HL-60/S4 (cell line): ENCODE data around the gene ZNF160.
"Not testable (repeated sequence)": the region's sequence is repeated elsewhere in the genome, so short reads cannot be mapped to it uniquely, and the experiment has no call there.

Experiments used
- in situ Hi-C: fragments of 300-500 bp; cut with MboI; formaldehyde crosslinking; loops from 2 replicates; pipeline ENCODE4 v1.14.3; 2022; ENCODE audit warnings: low sequenced_read_pairs

The ZNF160 gene

DNA sequence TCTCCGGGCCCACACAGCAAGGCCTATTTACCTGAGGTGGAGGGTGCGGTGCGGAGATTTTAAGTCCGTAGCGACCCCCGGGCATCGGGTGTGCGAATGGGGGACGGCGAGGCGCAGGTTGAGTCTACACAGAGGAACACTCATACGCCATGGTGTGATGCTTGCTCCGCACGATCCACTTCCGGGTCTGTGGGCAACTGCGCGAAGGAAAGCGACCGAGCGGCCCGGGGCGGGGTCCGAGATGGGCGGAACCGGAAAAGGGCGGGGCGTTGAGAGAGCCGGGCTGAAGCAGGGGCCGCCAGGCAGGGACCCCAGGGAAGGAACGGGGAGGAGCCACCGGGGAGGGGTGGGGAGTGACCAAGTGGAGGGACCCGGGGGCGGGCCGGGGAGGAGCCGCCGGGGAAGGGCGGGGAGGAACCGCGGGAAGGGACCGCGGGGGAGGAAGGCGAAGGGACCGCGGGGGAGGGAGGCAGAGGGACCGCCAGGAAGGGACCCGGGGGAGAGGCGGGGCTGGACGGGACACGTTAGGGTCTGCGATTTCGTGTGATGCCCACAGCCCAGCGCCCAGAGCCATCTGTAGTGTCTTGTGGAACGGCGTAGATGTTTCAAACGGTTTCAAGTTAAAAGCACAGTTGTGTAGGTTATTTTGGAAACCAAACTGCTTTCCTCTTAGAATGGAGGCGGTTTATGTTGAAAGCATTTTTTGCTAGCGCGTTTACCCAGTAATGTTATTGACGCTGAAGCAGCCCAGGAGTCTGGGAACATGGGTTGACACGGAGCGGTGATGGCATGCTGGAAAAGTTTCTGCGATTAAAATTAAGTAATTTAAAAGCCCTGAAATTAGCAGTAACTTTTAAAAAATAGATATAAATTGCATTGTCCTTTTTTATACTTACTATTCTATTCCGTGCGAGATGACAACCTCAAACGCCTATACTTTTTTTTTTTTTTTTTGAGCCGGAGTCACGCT is at the start of gene ZNF160:
ZNF160 (minus strand) TSS at position 189 of the 970 bp plus-strand sequence. CDS start 17,146 bp downstream, outside the sequence.
- in situ Hi-C loops, result no loop called here

DNA sequence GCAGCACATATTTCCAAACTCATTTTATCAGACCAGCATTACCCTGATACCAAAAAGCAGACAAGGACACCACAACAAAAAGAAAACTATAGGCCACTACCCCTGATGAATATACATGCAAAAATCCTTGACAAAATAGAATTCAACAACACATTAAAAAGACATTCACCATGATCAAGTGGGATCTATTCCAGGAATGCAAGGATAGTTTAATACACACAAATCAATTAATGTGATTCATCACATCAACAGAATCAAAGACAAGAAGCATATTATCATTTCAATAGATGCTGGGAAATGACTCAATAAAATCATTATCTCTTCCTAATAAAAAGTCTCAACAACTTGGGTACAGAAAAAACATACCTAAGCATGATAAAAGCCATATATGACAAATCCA is 44.4 kb upstream of the ZNF160 start:
- in situ Hi-C loops, result no loop called here

DNA sequence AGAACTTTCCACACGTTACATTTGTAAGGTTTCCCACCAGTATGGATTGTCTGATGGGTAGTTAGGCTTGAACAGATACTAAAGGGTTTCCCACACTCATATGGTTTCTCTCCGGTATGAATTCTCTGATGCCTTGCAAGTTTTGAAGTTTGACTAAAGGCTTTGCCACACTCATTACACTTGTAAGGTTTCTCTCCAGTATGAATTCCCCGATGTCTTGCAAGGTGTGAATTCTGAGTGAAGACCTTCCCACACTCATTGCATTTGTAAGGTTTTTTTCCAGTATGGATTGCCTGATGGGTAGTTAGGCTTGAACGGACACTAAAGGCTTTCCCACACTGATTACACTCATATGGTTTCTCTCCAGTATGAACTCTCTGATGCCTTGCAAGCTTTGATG is 37.1 kb upstream of the ZNF160 start:
- in situ Hi-C loops, result no loop called here

DNA sequence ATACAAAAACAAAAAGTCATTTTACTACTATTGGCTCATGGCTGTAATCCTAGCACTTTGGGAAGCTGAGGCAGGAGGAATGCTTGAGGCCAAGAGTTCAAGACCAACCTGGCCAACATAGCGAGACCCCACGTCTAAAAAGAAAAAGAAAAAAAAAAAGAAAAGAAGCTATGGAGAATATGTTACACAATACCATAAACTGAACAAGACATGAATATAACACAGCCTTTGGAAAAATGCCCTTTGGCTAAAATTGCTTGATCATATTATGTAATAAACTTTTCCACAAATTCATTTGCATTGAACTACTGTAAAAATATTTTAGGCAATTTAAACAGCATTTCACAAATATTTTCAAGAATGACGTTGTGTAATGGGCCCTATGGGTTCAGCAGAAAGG is 33.2 kb upstream of the ZNF160 start:
- in situ Hi-C loops, result no loop called here

DNA sequence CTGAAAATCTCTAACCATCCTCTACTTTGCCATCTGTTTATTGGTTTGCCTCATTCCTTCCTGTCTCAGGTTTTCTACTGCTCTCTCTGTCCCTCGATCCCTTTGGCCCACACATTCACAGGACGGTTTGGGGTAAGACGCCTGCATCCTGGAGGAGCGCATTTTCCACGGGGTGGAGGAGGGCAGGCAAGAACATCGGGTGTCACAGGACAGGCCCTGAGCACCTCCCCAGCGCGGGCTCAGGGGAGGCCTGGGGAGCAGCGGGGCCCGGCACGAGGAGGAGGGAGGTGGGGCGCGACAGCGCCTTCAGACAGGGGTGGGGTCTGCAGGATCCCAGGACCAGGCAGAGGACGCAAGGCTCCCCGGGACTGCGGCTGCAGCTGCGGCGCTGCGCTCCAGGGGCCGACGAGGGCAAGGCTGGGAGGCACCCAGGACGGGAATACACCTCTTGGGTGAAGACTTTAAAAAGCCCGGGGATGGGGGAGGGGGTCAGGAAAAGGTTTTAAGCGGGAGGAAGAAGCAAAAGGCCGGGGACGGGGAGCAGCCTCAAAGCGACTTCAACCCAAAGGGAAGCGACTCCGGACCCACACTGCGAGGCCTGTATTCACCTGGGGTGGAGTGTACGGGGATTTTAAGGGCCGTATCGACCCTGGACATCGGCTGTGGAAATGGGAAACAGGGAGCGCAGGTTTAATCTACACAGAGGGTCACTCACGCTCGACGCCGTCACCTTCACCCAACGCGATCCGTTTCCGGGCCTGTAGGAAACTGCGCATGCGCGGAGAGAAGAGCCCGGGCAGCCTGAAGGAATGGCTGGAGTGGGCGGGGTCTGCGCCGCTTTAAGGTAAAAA is 29.1 kb upstream of the ZNF160 start, which contains the start of gene ZNF415:
ZNF415 (minus strand) TSS at position 770 of the 851 bp plus-strand sequence. CDS start 10,234 bp downstream, outside the sequence.
- in situ Hi-C loops, result no loop called here

DNA sequence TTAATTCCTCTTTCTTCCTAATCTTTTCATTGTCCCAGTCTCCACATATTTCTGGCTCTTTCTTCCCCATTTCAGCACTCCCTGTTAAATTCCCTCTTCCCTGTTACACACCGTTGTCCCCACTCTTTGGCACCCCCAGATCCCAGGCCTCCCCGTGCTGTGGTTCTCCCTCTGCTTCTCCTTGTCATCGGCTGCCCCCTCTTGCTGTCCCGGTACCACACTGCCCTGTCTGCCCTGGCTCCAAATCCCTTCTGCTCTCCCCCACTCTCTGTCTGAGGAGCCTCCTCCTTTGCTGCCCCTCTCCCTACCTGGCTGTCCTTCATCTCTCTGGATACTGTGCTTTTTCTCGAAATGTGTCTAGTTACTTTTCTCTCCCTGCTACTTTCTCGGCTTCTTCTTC is 28.5 kb upstream of the ZNF160 start:
- in situ Hi-C loops, result no loop called here

DNA sequence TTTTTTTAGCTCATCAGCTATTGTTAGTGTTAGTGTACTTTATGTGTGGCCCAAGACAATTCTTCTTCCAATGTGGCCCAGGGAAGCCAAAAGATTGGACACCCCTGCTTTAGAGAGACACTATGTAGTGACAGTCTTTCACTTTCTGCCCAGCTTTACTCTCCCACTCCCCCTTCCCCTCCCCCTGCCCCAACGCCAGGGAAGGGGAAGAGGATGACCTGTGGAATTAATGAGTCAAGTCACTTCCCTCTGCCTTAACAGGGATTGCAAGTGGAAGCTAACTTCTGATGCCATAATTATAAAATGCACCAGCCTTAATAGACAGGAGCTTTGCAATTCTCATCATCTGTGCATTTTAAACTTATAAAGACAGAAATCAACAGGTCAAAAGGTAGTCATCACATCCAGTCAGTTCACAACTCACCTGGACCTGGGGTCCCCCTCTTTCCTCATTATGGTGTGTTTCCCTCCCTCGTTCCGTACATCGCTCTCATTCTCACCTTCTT is 27.9 kb upstream of the ZNF160 start:
- in situ Hi-C loops, result no loop called here

DNA sequence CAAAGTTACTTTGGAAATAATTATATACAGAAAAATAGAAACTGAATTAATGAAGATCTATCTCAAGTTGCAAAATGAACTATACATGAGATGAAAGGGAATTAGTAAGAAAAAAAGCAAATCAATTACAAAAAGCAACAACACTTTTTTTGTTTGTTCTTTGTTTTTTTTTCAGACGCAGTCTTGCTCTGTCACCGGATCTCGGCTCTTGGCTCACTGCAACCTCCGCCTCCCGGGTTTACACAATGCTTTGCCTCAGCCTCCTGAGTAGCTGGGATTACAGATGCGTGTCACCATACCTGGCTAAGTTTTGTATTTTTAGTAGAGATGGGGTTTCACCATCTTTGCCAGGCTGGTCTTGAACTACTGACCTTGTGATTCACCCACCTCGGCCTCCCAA is 27.3 kb upstream of the ZNF160 start:
- in situ Hi-C loops, result no loop called here

DNA sequence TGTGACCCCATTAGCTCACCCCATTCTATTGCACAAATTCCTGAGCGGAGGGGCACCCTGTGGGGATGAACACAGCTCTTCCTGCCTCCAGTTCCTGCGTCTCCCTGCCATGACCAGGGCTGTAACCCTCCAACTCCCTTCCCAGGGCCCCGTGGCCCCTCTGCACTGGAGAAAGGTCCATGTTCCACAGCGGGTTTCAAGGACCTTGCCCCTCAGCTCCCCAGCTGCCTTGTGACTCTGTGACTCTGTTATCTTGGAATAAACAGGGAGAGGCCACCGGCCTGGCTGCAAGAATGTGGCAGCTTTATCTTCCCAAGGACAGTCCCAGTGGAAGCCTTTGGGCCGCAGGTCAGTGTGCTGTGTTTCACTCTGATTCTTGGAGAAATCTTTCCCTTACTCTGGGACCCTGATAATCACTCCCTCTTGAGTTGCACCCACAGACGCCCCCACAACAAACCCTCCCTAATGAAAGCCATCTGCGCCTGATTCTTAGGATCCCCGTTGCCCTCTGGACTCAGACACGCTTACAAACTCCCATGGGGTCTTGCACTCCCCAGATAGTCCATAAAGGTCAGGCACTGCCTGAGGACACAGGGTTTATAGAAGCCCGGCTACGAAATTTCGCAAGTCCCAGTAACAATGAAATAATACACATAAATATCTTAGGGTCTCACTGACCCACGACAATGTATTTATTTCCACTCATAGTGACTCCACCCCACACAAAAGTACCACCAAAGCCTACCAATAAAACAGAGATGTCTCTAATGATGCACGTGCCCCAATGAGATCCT is 23.7 kb upstream of the ZNF160 start:
- in situ Hi-C loops, result not testable (repeated sequence)

DNA sequence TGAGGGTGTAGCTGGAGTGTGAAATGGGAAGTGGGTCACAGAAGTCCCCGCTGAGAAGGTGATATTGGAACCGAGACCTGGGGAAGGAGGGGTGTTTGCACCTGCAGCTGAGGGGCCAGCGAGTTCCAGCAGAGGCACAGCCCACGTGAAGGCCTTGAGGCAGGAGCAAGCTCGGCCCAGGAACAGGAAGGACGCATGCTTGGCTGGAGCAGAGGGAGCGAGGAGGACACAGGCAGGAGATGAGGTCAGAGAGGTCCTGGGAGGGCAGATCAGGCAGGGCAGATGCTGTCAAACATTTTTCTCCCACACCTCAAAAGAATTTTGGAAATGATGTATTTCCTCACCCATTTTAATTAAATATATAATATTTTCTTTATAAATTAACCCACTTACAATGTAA is 20.2 kb upstream of the ZNF160 start:
- in situ Hi-C loops, result no loop called here

DNA sequence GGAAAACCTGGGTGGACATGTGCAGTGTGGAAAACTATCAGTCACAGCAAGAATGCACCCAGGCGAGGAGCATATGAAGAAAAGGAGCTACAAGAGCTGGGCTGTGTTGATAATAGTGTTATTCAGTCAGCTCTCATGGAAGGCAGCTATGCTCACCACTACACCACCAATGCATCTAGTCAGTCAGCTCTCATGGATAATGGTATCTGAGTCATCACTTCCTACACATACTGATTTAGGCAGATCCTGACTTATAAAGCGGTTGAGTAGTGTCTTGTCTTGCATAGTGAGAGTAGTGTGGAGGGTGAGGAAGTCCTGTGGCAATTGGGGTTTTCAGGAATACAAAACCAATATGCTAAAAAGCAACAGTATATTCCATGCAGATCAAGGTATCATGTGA is 9.1 kb upstream of the ZNF160 start:
- in situ Hi-C loops, result no loop called here

DNA sequence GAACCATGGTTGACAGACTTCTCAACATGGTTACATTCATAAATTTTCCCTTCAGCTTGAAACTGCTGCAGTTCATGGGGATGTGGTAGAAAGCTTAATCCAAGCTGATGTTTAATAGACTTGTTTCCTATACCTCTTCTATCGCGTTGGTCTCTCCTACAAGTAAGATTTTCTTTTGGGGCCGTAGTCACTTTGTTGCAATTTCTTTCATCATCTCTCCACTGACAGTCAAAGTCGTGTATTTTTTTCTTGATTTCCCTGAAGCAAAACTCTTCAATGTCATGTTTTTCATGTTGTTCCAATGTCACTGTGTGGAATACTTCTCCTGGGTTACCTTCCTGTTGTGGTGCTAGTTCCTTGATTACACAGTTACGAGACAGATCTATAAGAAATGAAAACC is 6.3 kb upstream of the ZNF160 start:
- in situ Hi-C loops, result no loop called here

DNA sequence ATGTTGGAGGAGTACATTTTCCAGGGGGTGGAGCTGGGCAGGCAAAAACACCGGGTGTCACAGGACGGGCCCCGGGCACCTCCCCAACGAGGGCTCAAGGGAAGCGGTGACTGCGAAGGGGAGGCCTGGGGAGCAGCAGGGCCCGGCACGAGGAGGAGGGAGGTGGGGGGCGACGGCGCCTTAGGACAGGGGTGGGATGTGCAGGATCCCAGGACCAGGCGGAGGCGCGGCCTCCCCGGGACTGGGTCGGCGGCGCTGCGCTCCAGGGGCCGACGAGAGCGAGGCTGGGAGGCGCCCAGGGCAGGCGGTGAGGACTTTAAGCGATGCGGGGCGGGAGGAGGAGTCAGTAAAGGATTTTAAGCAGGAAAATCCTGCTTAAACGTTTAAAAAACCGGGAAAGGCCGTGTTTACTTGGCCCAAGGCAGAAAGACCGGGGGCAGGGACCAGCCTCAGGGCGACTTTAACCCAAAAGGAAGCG is 427 bp downstream of the ZNF160 start:
- in situ Hi-C loops, result no loop called here

DNA sequence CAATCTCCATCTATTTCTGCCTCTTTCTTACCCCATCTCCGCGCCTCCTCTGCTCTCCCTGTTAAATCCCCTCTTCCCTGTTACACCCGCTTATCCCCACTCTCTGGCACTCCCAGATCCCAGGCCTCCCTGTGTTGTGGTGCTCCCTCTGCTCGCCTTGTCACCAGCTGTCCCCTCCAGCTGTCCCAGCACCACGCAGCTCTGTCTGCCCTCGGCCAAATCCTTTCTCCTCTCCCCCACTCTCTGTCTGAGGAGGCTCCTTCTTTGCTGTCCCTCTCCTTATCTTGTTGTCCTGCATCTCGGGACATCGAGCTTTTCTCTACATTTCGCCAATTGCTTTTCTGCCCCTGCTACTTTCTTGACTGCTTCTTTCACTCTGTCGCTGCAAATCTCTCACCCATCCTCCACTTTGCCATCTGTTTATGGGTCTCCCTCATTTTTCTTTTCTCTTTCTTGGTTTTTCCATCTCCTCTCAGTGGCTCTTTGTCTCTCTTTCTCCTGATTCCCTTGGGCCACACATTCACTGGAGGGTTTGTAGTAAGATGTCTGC is 941 bp downstream of the ZNF160 start:
- in situ Hi-C loops, result no loop called here

DNA sequence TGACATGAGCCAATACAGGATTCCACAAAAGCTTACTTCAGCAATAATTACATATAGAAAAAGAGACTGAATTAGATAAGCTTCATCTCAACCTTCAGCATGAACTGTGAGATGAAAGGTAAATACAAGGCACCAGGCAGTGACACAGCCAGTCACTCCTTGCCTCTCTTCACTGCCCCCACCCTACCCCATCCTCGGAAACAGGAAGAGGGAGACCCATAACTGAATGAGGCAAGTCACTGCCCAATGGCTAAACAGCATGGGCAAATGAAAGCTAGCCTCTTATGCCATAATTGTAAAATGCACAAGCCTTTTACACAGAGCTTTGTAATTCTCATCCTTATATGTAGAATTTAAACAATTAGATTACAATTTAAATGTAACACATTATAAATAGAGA is 1.7 kb downstream of the ZNF160 start:
- in situ Hi-C loops, result no loop called here

DNA sequence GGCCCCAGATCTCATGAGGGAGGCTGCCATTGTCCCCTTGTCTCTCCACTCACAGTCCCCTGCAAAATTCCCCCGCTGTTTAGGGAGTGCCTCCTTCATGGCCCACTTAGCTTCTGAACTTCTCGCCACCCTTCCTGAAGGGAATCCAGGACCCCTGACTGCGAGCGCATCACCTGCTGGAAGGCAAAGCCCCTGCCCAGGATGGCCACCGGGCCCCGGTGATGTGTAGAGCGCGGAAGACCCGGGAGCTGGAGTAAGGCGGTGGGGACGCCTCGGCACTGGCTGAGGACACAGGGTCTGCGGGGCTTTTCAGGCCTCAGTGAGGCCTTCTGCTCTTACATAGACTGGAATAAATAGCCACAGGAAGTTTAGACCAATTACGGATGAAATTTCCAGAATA is 4.7 kb downstream of the ZNF160 start:
- in situ Hi-C loops, result not testable (repeated sequence)

DNA sequence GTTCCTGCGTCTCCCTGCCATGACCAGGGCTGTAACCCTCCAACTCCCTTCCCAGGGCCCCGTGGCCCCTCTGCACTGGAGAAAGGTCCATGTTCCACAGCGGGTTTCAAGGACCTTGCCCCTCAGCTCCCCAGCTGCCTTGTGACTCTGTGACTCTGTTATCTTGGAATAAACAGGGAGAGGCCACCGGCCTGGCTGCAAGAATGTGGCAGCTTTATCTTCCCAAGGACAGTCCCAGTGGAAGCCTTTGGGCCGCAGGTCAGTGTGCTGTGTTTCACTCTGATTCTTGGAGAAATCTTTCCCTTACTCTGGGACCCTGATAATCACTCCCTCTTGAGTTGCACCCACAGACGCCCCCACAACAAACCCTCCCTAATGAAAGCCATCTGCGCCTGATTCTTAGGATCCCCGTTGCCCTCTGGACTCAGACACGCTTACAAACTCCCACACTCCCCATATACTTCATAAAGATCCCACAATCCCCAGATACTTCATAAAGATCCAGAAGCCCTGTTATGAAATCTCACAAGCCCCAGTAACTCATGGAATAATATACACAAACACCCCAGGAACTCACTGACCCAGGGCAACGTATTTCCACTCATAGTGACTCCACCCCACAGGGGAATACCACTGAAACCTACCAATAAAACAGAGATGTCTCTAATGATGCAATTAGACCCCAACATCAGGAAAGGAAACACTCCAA is 6.1 kb downstream of the ZNF160 start:
- in situ Hi-C loops, result not testable (repeated sequence)

DNA sequence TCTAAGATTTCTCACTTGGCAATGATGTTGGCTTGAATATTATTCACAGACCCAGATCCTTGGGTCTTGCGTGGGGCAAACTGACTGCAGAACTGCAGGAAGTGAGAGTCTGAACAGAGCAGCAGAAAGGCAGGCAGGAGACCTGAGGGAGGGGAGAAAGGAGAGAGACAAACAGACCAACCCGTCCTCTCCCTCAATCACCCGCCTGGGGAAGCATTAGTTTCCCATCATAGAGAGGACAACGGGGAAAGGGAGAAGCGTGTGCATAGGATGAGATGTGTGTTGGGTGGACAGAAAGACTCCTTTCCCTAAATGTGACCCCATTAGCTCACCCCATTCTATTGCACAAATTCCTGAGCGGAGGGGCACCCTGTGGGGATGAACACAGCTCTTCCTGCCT is 6.6 kb downstream of the ZNF160 start:
- in situ Hi-C loops, result not testable (repeated sequence)

DNA sequence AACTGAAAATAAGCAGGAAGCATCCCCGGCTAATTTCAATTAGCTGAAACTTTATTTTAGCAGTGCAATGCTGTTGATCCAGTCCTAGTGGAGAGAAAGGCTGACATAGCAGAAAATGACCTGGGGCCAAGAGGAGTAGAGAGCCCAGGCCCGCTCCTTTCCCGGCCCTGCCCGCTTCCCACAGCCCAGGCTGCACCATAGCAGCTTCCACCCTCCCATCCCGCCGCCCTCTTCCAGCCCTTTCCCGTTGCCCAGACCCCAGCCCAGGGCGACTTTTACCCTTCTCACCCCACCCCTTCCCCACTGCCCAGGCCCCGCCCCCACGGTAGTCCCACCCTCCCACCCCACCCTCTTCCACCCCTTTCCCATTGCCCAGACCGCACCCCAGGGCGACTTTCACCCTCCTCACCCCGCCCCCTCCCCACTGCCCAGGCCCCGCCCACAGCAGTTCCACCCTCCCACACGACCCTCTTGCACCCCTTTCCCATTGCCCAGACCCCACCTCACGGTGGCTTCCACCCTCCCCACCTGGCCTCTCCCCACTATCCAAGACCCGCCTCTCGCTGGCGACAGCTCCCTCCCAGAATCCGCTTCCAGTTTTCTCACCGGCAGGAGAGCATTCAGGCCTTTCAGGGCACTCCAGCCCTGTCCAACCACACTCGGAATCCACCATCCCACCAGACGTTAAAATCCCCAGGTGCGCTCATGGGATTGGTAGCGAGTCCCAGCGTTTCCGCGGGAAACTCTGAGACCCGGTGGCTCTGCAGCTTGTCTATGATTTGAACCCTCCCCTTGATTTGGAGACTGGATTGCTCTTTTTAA is 8.3 kb downstream of the ZNF160 start:
- in situ Hi-C loops, result no loop called here
